ENCODE data around the gene TRAK2.

GRCh38 chr2:201362396-201362795 is 88.9 kb downstream of the TRAK2 start:
- TF ChIP-seq POLR2A (IDR thresholded peaks at IDR 0.05; ENCODE audit: low read depth, low read length) (no peak), POLR2AphosphoS5 (IDR thresholded peaks at IDR 0.05; ENCODE audit: low read depth, low read length) (no peak)

Measured in GM12892 (cell line).